Breast epithelium (tissue), 3 donors: Measurements from ENCODE around the gene HPS3.

Experiments used
- CTCF ChIP-seq, 3 donors: fragments of 450-650 bp; IDR thresholded peaks; one replicate each; pipeline ENCODE4 v1.5.1; 2016 to 2017; ENCODE audit warnings: antibody characterized with exemption in 3 of 3, mild to moderate bottlenecking in 3 of 3, moderate library complexity in 3 of 3
- POLR2A ChIP-seq: fragments of 450-650 bp; IDR thresholded peaks from one replicate; pipeline ENCODE4 v1.6.1; 2016; ENCODE audit warnings: antibody characterized with exemption, mild to moderate bottlenecking, moderate library complexity
- POLR2AphosphoS5 ChIP-seq, 3 donors: sonication (generic); formaldehyde crosslinking; IDR thresholded peaks; one replicate each; pipeline ENCODE4 v1.6.1; 2017; ENCODE audit warnings: antibody characterized with exemption in 3 of 3

GRCh38 chr3:149145974-149146373 is 16.5 kb downstream of the HPS3 start:
- TF ChIP-seq POLR2A (no peak), POLR2AphosphoS5 (IDR thresholded peaks at IDR 0.05) (no peak), CTCF (IDR thresholded peaks at IDR 0.05) (no peak)
